Measurements from ENCODE around the gene PLCXD3. TPM values are rescaled to one million over a fixed set of nuclear protein-coding genes. Genes with fewer than 3 reads are reported as not detected.

The PLCXD3 gene
- total RNA-seq, 1 donor from 2014 or later = 5.6 TPM

DNA sequence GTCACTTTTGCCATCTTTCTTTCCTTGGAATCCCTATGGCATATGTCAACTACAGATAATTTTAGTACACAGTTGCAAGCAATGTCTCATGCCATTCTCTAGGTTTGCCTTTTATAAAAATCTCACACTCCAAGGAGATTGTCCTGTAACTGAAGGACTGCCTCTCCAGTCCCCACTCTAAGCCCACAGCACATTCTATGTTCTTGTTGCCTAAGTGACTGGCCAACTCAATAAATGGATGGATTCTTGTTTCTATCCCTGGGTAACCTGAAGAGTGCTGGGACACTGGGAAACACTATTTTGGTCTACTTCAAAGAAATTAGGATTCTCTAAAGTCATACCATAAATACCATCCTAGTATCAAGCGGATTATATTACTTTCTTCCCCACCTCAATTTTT lies 145.0 kb downstream of the PLCXD3 start:
- no peak for DNase-seq (ENCODE audit: extremely low spot score, unreplicated experiment)
- H3K9me3 Mint-ChIP-seq = no peaks in the 10 kb centered on the region
- no peak overlapping the region for H3K27ac Mint-ChIP-seq
- H3K27me3 Mint-ChIP-seq = no peaks in the 10 kb centered on the region
- H3K4me3 Mint-ChIP-seq = no peak overlapping the region
- TF ChIP-seq, protein P1, sequence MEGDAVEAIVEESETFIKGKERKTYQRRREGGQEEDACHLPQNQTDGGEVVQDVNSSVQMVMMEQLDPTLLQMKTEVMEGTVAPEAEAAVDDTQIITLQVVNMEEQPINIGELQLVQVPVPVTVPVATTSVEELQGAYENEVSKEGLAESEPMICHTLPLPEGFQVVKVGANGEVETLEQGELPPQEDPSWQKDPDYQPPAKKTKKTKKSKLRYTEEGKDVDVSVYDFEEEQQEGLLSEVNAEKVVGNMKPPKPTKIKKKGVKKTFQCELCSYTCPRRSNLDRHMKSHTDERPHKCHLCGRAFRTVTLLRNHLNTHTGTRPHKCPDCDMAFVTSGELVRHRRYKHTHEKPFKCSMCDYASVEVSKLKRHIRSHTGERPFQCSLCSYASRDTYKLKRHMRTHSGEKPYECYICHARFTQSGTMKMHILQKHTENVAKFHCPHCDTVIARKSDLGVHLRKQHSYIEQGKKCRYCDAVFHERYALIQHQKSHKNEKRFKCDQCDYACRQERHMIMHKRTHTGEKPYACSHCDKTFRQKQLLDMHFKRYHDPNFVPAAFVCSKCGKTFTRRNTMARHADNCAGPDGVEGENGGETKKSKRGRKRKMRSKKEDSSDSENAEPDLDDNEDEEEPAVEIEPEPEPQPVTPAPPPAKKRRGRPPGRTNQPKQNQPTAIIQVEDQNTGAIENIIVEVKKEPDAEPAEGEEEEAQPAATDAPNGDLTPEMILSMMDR (conservative IDR thresholded peaks at IDR 0.05) = no peak
- H3K36me3 Mint-ChIP-seq = no peaks in the 10 kb centered on the region
- no peaks in the 10 kb centered on the region for H3K4me1 Mint-ChIP-seq (ENCODE audit: unreplicated experiment)

DNA sequence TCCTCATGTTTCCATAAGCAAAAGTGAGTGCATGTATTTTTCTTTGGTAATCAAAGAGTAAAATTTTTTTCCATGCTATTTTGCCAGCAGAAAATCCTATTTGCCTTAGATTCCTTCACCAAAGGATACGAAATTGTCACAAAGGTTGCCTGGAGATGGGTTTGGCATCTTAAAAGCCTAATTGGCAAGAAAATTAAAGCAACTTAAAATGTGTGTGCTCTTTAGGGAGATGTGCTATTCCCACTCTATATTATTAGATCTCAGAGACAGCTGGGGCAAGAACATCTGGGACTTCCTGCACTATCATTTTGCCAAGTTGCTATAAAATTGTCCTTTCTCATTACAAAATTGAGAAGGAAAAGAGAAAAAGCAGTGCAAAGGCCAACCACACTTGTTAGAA lies 146.1 kb downstream of the PLCXD3 start:
- Mint-ChIP-seq H3K4me1 (ENCODE audit: unreplicated experiment) (no peaks in the 10 kb centered on the region), H3K4me3 (no peak overlapping the region), H3K27ac (no peak overlapping the region), H3K9me3 (no peaks in the 10 kb centered on the region), H3K27me3 (no peaks in the 10 kb centered on the region), H3K36me3 (no peaks in the 10 kb centered on the region)
- TF ChIP-seq, protein P1 (conservative IDR thresholded peaks at IDR 0.05) = no peak
- DNase-seq (ENCODE audit: extremely low spot score, unreplicated experiment) = no peak

GRCh38 chr5:41363343-41363986 lies 146.9 kb downstream of the PLCXD3 start:
- no peak for DNase-seq (ENCODE audit: extremely low spot score, unreplicated experiment)
- H3K4me3 Mint-ChIP-seq = no peak overlapping the region
- H3K4me1 Mint-ChIP-seq (ENCODE audit: unreplicated experiment) = no peaks in the 10 kb centered on the region
- H3K27ac Mint-ChIP-seq = no peak overlapping the region
- TF ChIP-seq, protein P1 (conservative IDR thresholded peaks at IDR 0.05) = no peak
- H3K27me3 Mint-ChIP-seq = no peaks in the 10 kb centered on the region
- H3K9me3 Mint-ChIP-seq = no peaks in the 10 kb centered on the region
- H3K36me3 Mint-ChIP-seq = no peaks in the 10 kb centered on the region

- Mint-ChIP-seq H3K9me3 (peaks cover 4% of the 10 kb centered on the region), H3K4me3 (no peak overlapping the region), H3K27ac (no peak overlapping the region), H3K36me3 (no peaks in the 10 kb centered on the region), H3K27me3 (no peaks in the 10 kb centered on the region), H3K4me1 (ENCODE audit: unreplicated experiment) (no peaks in the 10 kb centered on the region)
- DNase-seq (ENCODE audit: extremely low spot score, unreplicated experiment) = no peak
- TF ChIP-seq, protein P1 (conservative IDR thresholded peaks at IDR 0.05) = no peak
Measured at GRCh38 chr5:41356786-41357185, 153.6 kb downstream of the PLCXD3 start.

DNA sequence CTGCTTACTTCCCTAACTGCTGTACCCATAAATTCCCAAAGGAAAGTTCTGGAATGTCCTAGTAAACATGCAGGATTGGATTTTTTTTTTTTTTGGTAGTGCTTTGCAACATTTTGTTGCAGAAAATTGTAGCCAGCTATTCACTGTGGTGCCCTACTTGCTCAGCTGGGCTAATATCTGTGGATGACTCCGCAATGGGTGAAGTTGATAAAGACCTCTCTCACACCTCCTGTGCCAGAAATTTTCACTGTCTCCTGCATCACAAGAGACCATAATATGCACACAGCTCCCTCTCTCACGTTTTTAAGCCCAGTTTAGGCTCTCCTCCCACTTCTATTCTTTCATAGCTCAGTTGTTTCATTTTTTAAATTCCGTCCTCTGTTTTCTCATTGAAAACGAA lies 160.6 kb downstream of the PLCXD3 start:
- DNase-seq (ENCODE audit: extremely low spot score, unreplicated experiment) = no peak
- Mint-ChIP-seq H3K27me3 (no peaks in the 10 kb centered on the region), H3K4me3 (no peak overlapping the region), H3K36me3 (no peaks in the 10 kb centered on the region), H3K9me3 (peaks cover under 1% of the 10 kb centered on the region), H3K4me1 (ENCODE audit: unreplicated experiment) (no peaks in the 10 kb centered on the region), H3K27ac (no peak overlapping the region)
- TF ChIP-seq, protein P1 (conservative IDR thresholded peaks at IDR 0.05) = no peak

- Mint-ChIP-seq H3K9me3 (no peaks in the 10 kb centered on the region), H3K27me3 (no peaks in the 10 kb centered on the region), H3K36me3 (no peaks in the 10 kb centered on the region), H3K4me1 (ENCODE audit: unreplicated experiment) (no peaks in the 10 kb centered on the region), H3K27ac (no peak overlapping the region), H3K4me3 (no peak overlapping the region)
- no peak for DNase-seq (ENCODE audit: extremely low spot score, unreplicated experiment)
- TF ChIP-seq, protein P1 (conservative IDR thresholded peaks at IDR 0.05) = no peak
Measured at GRCh38 chr5:41347569-41347968, 162.8 kb downstream of the PLCXD3 start.

Measured in type B pancreatic cell (in vitro differentiated cells).